K562 (cell line): ENCODE results near the gene RUNX1.

ENCODE experiments used
- CAMTA2 ChIP-seq: fragments of 250-450 bp; sonication (Bioruptor Pico); conservative IDR thresholded peaks from 2 replicates; pipeline ENCODE4 v1.5.1; 2022
- CTCF ChIP-seq, 3 experiments: IDR thresholded peaks in 2 of 3; conservative IDR thresholded peaks in 1 of 3; 2 replicates each; pipeline ENCODE4 v1.5.1; 2011 to 2012; ENCODE audit warnings: low read length in 3 of 3, mild to moderate bottlenecking in 3 of 3, control low read depth in 2 of 3, improper control_type of control experiment in 1 of 3, inconsistent platforms in 1 of 3, low read depth in 1 of 3, mixed read lengths in 1 of 3, moderate library complexity in 1 of 3; ENCODE audit not compliant: insufficient read depth in 2 of 3
- EZH2 ChIP-seq: IDR thresholded peaks from 2 replicates; pipeline ENCODE4 v1.6.1; 2012; ENCODE audit warnings: low read depth, mild to moderate bottlenecking, inconsistent platforms, low read length, borderline replicate concordance
- NR2C2 ChIP-seq, 2 experiments: fragments of 200-800 bp in 1 of 2; sonication (Bioruptor generic) in 1 of 2; sonication (generic) in 1 of 2; formaldehyde crosslinking in 1 of 2; IDR thresholded peaks; 2 replicates each; pipeline versions ENCODE4 v1.6.1 to v1.8.0; 2016 to 2022; ENCODE audit warnings: mild to moderate bottlenecking in 1 of 2, missing compliant biosample characterization in 1 of 2, missing genetic modification characterization in 1 of 2, missing genetic modification reagents in 1 of 2
- POLR2A ChIP-seq: fragments of 450-650 bp; conservative IDR thresholded peaks from 2 replicates; pipeline ENCODE4 v1.6.1; 2016
- RHOXF2B ChIP-seq: fragments of 250-450 bp; sonication (Bioruptor Pico); conservative IDR thresholded peaks from 2 replicates; pipeline ENCODE4 v1.5.1; 2021
- TGIF2 ChIP-seq: sonication (generic); formaldehyde crosslinking; IDR thresholded peaks from 2 replicates; pipeline ENCODE4 v1.8.1; 2022; ENCODE audit warnings: mild to moderate bottlenecking, missing genetic modification reagents, moderate library complexity
- TF ChIP-seq, protein P1 (sequence below), 2 experiments: fragments of 250-450 bp in 1 of 2; fragments of 450-650 bp in 1 of 2; sonication (Bioruptor Pico) in 1 of 2; IDR thresholded peaks; 2 replicates each; pipeline versions ENCODE4 v1.6.1 to v1.8.0; 2016 to 2021; ENCODE audit warnings: mild to moderate bottlenecking in 2 of 2, moderate library complexity in 2 of 2, missing compliant biosample characterization in 1 of 2, missing genetic modification characterization in 1 of 2
- TF ChIP-seq, protein P2 (sequence below): sonication (generic); formaldehyde crosslinking; IDR thresholded peaks from 2 replicates; pipeline ENCODE4 v1.8.1; 2022; ENCODE audit warnings: missing genetic modification reagents
- TF ChIP-seq, protein P3 (sequence below): fragments of 250-450 bp; sonication (Bioruptor Pico); IDR thresholded peaks from 2 replicates; pipeline ENCODE4 v1.8.0; 2021; ENCODE audit warnings: moderate library complexity, mild to moderate bottlenecking, inconsistent platforms

- TF ChIP-seq EZH2 (no peak), RHOXF2B (CRISPR knock-in tag) (no peak), TGIF2 (CRISPR knock-in tag) (no peak), CAMTA2 (CRISPR knock-in tag) (no peak), POLR2A (no peak), CTCF (IDR thresholded peaks at IDR 0.05 in 2 of 3, conservative IDR thresholded peaks at IDR 0.05 in 1 of 3; ENCODE audit: insufficient read depth in 2 of 3, low read depth in 1 of 3, low read length in 3 of 3) (no peak), NR2C2 (CRISPR knock-in tag; IDR thresholded peaks at IDR 0.05) (no peak), NR2C2 (tag; IDR thresholded peaks at IDR 0.05) (no peak)
- TF ChIP-seq, protein P1, sequence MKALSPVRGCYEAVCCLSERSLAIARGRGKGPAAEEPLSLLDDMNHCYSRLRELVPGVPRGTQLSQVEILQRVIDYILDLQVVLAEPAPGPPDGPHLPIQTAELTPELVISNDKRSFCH (CRISPR knock-in tag; IDR thresholded peaks at IDR 0.05) = no peak
- TF ChIP-seq, protein P1 (tag; IDR thresholded peaks at IDR 0.05) = no peak
- TF ChIP-seq, protein P2, sequence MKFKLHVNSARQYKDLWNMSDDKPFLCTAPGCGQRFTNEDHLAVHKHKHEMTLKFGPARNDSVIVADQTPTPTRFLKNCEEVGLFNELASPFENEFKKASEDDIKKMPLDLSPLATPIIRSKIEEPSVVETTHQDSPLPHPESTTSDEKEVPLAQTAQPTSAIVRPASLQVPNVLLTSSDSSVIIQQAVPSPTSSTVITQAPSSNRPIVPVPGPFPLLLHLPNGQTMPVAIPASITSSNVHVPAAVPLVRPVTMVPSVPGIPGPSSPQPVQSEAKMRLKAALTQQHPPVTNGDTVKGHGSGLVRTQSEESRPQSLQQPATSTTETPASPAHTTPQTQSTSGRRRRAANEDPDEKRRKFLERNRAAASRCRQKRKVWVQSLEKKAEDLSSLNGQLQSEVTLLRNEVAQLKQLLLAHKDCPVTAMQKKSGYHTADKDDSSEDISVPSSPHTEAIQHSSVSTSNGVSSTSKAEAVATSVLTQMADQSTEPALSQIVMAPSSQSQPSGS (CRISPR knock-in tag) = no peak
- TF ChIP-seq, protein P3, sequence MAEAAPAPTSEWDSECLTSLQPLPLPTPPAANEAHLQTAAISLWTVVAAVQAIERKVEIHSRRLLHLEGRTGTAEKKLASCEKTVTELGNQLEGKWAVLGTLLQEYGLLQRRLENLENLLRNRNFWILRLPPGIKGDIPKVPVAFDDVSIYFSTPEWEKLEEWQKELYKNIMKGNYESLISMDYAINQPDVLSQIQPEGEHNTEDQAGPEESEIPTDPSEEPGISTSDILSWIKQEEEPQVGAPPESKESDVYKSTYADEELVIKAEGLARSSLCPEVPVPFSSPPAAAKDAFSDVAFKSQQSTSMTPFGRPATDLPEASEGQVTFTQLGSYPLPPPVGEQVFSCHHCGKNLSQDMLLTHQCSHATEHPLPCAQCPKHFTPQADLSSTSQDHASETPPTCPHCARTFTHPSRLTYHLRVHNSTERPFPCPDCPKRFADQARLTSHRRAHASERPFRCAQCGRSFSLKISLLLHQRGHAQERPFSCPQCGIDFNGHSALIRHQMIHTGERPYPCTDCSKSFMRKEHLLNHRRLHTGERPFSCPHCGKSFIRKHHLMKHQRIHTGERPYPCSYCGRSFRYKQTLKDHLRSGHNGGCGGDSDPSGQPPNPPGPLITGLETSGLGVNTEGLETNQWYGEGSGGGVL (CRISPR knock-in tag) = no peak
These were observed 51.8 kb downstream of the RUNX1 start for GRCh38 chr21:34997294-34997693.
